NB4 (cell line): ENCODE measurements around the gene FMNL2.
"Not testable (repeated sequence)": the region's sequence is repeated elsewhere in the genome, so short reads cannot be mapped to it uniquely, and the experiment has no call there.

Source experiments
- DNase-seq: peaks from one replicate; pipeline ENCODE4 v3.0.0; 2010; ENCODE audit warnings: low read depth
- H3K4me3 ChIP-seq: one replicate; pipeline ENCODE4 v1.5.1; 2011; ENCODE audit warnings: mild to moderate bottlenecking, low read depth, low read length, moderate library complexity
- MYC ChIP-seq: IDR thresholded peaks from 2 replicates; pipeline ENCODE4 v1.6.1; 2011; ENCODE audit warnings: low read depth, low read length
- POLR2A ChIP-seq: IDR thresholded peaks from 2 replicates; pipeline ENCODE4 v1.6.1; 2011; ENCODE audit warnings: mild to moderate bottlenecking; ENCODE audit not compliant: insufficient read length; ENCODE audit errors: extremely low read depth
- TF ChIP-seq, protein P1 (sequence below): IDR thresholded peaks from 2 replicates; pipeline ENCODE4 v1.6.1; 2011; ENCODE audit warnings: low read depth, low read length
- TF ChIP-seq, protein P2 (sequence below): IDR thresholded peaks from one replicate; pipeline ENCODE4 v1.5.1; 2012; ENCODE audit warnings: low read depth, low read length

The FMNL2 gene

DNA sequence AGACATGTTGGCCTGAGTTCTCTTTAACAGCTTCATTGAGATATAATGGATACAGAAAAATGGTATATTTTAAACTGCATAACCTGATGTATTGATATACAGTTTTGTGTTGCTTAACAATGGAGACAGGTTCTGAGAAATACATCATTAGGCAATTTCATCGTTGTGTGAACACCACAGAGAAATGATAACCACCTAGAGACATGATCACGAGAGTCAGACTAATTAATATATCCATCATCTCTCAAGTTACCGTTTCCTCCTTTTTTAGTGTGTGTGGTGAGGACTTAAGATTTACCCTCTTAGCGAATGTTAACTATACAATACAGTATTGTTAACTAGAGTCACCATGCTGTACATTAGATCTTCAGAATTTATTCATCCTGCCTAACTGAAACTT, 178.1 kb downstream of the FMNL2 start:
- DNase-seq: no peak
- TF ChIP-seq POLR2A (no peak), MYC (no peak)
- TF ChIP-seq, protein P1, sequence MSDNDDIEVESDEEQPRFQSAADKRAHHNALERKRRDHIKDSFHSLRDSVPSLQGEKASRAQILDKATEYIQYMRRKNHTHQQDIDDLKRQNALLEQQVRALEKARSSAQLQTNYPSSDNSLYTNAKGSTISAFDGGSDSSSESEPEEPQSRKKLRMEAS: no peak
- TF ChIP-seq, protein P2, sequence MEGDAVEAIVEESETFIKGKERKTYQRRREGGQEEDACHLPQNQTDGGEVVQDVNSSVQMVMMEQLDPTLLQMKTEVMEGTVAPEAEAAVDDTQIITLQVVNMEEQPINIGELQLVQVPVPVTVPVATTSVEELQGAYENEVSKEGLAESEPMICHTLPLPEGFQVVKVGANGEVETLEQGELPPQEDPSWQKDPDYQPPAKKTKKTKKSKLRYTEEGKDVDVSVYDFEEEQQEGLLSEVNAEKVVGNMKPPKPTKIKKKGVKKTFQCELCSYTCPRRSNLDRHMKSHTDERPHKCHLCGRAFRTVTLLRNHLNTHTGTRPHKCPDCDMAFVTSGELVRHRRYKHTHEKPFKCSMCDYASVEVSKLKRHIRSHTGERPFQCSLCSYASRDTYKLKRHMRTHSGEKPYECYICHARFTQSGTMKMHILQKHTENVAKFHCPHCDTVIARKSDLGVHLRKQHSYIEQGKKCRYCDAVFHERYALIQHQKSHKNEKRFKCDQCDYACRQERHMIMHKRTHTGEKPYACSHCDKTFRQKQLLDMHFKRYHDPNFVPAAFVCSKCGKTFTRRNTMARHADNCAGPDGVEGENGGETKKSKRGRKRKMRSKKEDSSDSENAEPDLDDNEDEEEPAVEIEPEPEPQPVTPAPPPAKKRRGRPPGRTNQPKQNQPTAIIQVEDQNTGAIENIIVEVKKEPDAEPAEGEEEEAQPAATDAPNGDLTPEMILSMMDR: no peak
- no peak overlapping the region for H3K4me3 ChIP-seq

DNA sequence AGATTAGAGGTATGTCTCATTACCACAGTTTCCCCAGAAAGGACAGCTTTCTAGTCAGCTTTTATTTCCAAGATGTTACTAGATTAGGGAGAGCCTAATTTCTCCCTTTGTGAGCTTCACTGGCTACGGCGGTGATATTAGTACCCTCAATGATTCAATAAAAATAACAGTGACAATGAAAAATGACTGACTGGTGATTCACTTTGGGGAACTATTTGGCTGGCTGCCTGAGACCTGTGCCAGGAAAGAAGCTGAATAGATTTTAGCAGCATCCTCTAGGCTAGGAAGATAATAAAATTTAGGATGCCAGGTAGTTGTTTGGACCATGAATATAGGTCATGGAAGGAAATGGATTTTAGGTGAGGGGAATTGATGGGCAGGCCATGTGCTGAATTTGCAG, 178.7 kb downstream of the FMNL2 start:
- no peak overlapping the region for H3K4me3 ChIP-seq
- TF ChIP-seq, protein P2: no peak
- DNase-seq: no peak

DNA sequence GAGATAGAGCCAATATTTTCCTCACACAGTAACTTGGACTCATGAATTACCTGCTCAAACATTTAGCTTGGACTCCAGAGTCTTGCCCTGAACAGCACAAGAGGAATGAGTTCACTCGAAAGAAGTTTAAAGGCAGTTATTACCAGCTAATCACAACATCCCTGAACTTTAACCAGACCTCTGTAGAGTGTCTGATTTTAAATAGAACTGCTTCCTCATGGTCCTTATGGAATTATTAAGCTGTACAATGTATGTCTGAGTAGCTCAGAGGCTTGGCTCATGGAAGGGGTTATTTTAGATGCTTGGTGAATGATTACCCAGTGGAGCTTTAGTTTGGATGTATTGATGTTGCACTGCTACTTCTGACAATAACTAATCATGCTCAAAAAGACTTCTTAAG, 183.1 kb downstream of the FMNL2 start:
- TF ChIP-seq MYC: no peak
- TF ChIP-seq, protein P2: no peak
- TF ChIP-seq, protein P1: no peak
- H3K4me3 ChIP-seq: no peak overlapping the region
- DNase-seq: no peak

DNA sequence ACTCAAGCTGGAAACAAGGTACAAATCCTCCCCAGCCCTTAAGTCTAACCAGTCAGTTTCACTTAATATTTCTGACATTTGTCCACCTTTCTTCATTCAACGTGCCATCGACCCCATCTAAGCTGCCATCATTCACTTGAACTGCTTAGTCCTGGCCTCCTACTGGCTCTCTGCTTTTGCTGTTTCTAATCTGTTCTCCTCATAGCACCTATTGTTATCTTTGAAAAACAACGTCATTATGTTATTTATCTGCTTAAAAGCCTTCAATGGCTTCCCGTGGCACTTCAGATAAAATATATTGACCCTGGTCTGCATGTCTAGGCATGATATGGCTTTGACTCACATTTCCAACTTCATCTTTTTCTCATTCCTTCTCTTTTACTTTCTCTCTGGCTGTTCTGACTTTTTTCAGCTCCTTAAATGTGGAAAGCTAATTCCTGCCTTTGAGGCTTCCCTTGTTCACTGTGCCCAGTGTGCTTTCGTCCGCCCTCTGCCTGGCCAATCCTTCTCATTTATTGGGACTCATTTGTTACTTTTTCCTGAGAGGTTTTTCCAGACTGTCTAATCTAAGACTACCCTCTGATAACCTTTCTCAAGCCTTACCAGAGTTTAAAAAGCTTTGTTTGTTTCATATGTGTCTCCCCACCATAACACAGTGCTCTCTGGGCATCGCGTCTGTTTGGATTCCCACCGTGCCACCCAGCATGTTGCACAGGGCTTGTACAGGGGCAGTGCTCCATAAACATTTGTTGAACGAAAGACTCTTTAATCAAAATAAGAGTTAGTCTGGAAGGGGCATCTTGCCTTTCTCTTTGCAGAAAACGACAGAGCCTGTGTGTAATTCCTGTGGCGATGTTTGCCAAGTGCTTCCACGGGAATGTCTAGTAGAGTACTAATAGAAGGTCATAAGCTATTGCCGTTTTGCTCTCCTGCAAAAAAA, 183.9 kb downstream of the FMNL2 start:
- H3K4me3 ChIP-seq: no peak overlapping the region
- TF ChIP-seq POLR2A (no peak), MYC (no peak)
- TF ChIP-seq, protein P2: no peak
- TF ChIP-seq, protein P1: no peak
- no peak for DNase-seq

DNA sequence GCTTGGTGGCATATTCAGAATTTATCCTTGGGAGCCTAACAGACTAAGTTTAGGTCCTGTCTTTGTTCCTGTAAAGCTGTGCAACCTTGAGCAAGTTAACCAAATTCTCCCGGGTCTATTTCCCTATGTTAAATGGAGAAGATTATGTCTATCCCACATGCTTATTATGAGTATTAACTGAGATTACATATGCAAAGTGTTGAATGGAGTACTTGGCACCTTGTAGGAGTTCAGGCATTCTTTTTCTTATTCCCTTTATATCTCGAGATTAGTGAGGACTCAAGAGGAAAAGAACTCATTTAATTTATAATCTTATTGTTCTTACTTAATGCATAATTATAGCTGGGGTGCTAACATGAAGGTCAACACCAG, 184.6 kb downstream of the FMNL2 start:
- TF ChIP-seq, protein P2: no peak
- TF ChIP-seq MYC: no peak
- TF ChIP-seq, protein P1: no peak
- TF ChIP-seq POLR2A: no peak
- no peak for DNase-seq
- no peak overlapping the region for H3K4me3 ChIP-seq

DNA sequence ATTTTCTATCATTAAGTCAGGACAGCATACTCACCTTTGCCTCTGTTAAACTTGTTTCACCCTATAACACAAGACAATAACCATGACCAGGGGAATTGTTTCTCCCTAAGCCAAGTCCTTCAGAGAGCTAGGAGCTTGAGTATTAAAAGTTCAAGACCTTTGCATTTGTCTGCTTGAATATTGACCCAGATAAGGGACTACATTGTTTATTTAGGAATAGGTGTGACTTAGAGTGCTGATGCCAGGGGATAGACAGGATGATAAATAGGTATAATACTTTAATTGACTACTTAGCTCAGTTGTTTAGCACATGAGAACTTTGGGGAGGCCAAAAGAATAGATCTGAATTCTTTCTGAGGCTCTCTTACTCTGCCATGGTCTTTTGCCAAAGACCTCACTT, 185.8 kb downstream of the FMNL2 start:
- TF ChIP-seq, protein P1: no peak
- TF ChIP-seq MYC (no peak), POLR2A (no peak)
- TF ChIP-seq, protein P2: no peak
- H3K4me3 ChIP-seq: no peak overlapping the region
- DNase-seq: no peak

DNA sequence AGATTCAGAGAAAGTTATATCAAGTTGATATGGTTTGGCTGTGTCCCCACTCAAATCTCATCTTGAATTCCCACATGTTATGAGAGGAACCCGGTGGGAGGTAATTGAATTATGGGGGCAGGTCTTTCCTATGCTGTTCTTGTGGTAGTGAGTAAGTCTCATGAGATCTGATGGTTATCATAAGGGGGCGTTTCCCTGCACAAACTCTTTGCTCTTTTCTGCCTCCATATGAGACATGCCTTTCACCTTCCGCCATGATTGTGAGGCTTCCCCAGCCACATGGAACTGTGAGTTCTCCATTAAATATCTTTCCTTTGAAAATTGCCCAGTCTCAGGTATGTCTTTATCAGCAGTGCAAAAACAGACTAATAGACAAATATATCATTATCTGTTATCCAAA, 187.5 kb downstream of the FMNL2 start:
- not testable (repeated sequence) for H3K4me3 ChIP-seq, DNase-seq
